ENCODE data around the gene PLEKHA7.

PLEKHA7 gene

DNA sequence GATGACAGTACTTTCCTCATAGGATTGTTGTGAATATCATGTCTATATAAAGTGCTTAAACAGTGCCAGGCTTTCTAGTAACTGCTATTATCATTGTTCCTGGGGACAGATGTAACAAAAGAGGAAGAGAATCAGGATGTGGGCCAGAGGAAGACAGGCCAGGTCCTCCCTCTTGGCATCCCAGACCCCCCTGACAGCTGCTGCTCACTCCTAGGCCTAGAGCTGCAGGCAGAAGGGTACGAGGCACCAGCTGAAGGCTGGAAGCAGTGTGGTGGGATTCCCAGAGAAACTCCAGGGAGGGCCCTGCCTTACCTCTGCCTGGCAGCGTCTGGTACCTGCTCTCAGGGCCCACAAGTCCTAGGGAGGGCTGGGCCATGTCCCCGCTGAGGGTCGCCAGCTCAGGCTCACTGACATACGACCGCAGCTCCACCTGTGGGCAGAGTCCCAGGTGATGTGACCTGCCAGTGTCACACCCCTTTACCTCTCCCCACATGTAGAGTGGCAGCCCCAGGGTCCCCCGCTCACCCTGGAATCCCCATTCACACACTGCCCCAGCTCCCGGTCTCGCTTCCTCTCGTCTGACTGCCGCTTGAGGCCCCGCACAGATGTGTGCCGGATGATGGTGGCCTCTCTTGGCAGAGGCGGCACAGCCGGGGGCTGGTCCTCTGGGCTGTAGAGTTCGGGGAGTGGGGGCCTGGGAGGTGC, 223.6 kb downstream of the PLEKHA7 start:
- H3K4me3 ChIP-seq (ENCODE audit: low read length): no peak overlapping the region
- DNase-seq (ENCODE audit: low read depth): no peak
- TF ChIP-seq, protein P1, sequence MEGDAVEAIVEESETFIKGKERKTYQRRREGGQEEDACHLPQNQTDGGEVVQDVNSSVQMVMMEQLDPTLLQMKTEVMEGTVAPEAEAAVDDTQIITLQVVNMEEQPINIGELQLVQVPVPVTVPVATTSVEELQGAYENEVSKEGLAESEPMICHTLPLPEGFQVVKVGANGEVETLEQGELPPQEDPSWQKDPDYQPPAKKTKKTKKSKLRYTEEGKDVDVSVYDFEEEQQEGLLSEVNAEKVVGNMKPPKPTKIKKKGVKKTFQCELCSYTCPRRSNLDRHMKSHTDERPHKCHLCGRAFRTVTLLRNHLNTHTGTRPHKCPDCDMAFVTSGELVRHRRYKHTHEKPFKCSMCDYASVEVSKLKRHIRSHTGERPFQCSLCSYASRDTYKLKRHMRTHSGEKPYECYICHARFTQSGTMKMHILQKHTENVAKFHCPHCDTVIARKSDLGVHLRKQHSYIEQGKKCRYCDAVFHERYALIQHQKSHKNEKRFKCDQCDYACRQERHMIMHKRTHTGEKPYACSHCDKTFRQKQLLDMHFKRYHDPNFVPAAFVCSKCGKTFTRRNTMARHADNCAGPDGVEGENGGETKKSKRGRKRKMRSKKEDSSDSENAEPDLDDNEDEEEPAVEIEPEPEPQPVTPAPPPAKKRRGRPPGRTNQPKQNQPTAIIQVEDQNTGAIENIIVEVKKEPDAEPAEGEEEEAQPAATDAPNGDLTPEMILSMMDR (conservative IDR thresholded peaks at IDR 0.05; ENCODE audit: low read length): no peak

- DNase-seq (ENCODE audit: low read depth): no peak
- TF ChIP-seq, protein P1 (conservative IDR thresholded peaks at IDR 0.05; ENCODE audit: low read length): no peak
- no peak overlapping the region for H3K4me3 ChIP-seq (ENCODE audit: low read length)
Measured at GRCh38 chr11:16789560-16790485, 224.4 kb downstream of the PLEKHA7 start.

DNA sequence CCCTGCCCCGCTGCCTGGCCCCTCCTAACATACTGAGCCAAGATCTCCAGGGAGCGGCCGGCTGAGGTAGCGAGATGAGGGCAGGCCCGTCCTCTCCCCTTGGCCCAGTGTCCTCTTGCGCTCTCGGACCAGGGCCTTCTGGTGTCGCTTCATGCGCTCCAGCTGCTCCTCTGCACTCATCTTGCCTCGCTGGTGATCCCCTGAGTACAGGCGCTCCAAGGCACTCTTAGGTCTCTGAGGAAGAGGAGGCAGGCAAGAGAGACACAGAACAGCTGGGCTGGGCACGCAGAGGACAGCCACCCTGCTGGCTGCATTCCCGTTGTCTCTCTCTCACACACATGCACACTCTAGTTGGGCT, 225.2 kb downstream of the PLEKHA7 start:
- TF ChIP-seq, protein P1 (conservative IDR thresholded peaks at IDR 0.05; ENCODE audit: low read length): no peak
- no peak for DNase-seq (ENCODE audit: low read depth)
- H3K4me3 ChIP-seq (ENCODE audit: low read length): no peak overlapping the region

- peak; percentile 56 for DNase-seq (ENCODE audit: low read depth)
- H3K4me3 ChIP-seq (ENCODE audit: low read length): no peak overlapping the region
- TF ChIP-seq, protein P1 (conservative IDR thresholded peaks at IDR 0.05; ENCODE audit: low read length): peak; percentile 93
Measured at GRCh38 chr11:16788141-16789062, 225.8 kb downstream of the PLEKHA7 start.

DNA sequence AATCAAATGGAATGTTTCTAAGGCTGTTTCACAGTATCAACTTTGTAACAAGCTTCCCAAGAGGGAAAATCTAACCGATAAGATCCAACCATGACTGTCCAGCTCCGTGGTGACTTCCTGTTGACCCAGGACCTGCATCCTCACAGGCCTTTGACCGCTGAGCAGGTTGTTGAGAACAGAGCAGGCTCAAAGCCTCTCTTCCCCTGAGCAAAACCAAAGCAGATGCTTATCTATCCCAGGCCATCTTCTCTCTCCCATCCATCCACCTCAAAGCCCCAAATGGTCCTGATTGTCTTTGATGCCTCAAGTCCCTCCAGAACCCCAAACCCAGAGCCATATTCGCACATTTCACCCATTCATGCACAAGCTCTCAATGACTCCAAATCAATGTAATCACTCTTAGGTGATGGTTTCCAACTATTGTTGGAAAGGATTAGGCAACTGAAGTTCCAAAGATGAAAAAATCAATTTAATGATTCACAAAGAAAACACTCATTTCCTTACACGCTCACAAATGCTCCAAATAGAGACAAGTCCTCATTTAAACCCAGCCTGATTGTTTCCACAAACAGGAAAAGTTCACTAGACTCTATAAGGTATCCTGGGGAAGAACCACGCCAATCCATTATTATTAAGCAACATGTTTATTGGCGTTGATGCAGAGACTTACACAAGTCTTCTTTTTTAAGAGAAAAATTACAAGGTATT, 227.0 kb downstream of the PLEKHA7 start:
- TF ChIP-seq, protein P1 (conservative IDR thresholded peaks at IDR 0.05; ENCODE audit: low read length): no peak
- H3K4me3 ChIP-seq (ENCODE audit: low read length): no peak overlapping the region

GRCh38 chr11:16786131-16786530, 228.1 kb downstream of the PLEKHA7 start:
- H3K4me3 ChIP-seq (ENCODE audit: low read length): no peak overlapping the region
- no peak for DNase-seq (ENCODE audit: low read depth)
- TF ChIP-seq, protein P1 (conservative IDR thresholded peaks at IDR 0.05; ENCODE audit: low read length): no peak

More for the DNA sequence above, 227.0 kb downstream of the PLEKHA7 start:
- peak; percentile 30 for DNase-seq (ENCODE audit: low read depth)

Data from AG10803 (cell line).